ENCODE results near the gene GFI1.
"Not testable (repeated sequence)": the region's sequence is repeated elsewhere in the genome, so short reads cannot be mapped to it uniquely, and the experiment has no call there.

GFI1 gene

DNA sequence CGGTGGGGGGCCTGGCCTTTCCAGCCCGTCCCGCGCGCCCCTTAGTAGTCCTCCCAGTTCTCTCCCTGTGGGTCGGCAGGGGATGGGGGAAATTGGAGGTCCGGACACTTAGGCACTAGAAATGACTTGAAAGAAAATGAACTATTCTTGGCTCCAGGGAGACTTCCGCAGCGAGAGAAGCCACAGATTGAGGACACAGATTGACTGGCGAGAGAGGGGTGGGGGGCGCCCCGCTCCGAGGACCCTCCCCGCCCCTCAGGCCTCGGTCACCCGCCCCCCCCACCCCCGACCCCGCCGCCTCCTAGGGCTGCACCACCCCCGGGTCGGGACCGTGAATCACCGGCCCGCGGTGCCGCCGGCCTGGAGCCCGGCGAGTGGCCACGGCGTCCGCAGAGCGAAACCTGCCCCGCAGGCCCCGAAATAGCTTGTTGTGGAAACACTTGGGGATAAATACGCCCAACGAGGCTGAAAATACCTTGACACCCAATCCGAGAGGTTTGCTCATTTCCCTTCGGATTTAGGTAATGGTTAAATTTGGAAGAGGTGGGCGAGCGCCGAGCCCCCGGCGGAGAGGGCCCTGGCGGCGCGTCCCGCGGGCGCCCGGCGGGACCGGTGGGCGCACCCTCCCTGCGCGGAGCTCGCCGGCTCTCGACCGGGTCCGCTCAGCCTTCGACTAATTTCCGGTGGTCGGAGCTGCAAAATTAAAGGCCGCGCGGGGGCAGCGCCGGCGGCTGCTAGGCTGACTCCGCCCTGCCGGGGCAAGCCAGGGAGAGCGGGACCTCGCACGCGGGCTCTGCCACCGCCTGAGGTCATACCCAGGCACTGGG lies at the start of gene GFI1:
Gene GFI1 (minus strand): TSS at position 675 of the 827 bp plus-strand sequence. CDS start 3,438 bp downstream, outside the sequence.
- DNase-seq (ENCODE audit: low read depth in 2 of 2): peak in 1 of 2 donors; percentile 27

GRCh38 chr1:92532371-92532770 lies 45.6 kb upstream of the GFI1 start:
- DNase-seq (ENCODE audit: low read depth in 2 of 2): not testable (repeated sequence)

DNA sequence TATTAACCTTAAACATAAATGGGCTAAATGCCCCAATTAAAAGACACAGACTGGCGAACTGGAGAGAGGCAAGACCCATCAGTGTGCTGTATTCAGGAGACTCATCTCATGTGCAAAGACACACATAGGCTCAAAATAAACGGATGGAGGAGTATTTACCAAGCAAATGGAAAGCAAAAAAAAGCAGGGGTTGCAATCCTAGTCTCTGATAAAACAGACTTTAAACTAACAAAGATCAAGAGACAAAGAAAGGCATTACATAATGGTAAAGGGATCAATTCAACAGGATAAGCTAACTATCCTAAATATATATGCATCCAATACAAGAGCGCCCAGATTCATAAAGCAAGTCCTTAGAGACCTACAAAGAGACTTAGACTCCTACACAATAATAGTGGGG lies 45.2 kb upstream of the GFI1 start:
- not testable (repeated sequence) for DNase-seq (ENCODE audit: low read depth in 2 of 2)

DNA sequence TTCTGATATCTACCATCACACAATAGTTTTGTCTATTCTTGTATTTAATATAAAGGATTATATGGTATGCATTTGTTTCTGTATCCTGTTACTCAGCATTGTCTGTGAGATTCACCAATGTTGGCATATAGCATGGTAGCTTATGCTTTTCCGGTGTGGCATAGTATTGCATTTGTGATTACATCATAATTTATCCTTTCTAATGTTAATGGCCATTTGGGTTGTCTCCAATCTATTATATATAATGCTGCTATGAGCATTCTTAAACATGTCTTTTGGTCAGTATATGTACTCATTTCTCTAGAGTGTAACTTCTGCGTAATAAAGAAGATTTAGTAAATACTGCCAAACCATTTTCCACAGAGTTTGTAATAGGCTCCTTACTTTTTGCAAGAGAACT lies 40.9 kb upstream of the GFI1 start:
- DNase-seq (ENCODE audit: low read depth in 2 of 2): no peak

DNA sequence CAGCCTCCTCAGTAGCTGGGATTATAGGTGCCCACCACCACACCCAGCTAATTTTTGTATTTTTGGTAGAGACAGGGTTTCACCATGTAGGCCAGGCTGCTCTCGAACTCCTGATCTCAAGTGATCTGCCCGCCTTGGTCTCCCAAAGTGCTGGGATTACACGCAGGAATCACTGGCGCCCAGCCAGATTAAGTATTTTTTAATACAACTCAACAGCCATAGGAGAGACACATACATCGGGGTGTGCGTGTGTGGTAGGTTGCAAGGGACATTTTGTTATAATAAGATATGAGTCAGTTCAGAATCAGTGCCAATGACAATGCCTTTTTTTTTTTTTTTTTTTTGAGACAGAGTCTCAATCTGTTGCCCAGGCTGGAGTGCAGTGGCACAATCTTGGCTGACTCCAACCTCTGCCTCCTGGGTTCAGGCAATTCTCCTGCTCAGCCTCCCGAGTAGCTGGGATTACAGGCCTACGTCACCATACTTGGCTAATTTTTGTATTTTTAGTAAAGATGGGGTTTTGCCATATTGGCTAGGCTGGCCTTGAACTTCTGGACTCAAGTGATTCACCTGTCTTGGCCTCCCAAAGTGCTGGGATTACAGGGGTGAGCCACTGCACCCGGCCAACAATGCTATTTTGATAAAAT lies 38.3 kb upstream of the GFI1 start:
- not testable (repeated sequence) for DNase-seq (ENCODE audit: low read depth in 2 of 2)

DNA sequence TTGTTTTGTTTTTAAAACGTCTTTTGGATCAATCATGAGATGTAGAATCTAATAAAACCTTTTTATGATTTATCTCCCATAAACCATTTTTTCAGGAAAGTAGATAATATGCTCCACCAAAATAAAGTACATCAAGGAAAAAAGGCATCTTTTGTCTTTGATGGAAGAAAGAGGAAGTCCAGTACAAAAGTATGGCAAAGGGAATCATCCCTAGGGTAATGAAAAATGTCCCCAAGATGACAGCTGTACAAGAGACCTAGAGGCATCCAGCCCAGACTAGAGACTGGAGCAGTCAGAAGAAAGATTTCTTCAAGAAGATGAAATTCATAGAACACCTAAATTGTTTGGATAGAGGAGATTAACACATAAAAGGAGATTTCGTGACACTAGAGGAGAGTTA lies 32.3 kb upstream of the GFI1 start:
- no peak for DNase-seq (ENCODE audit: low read depth in 2 of 2)

- no peak for DNase-seq (ENCODE audit: low read depth in 2 of 2)
Measured at GRCh38 chr1:92516574-92516973, 29.8 kb upstream of the GFI1 start.

- DNase-seq (ENCODE audit: low read depth in 2 of 2): no peak
Measured at GRCh38 chr1:92515796-92516201, 29.1 kb upstream of the GFI1 start.

DNA sequence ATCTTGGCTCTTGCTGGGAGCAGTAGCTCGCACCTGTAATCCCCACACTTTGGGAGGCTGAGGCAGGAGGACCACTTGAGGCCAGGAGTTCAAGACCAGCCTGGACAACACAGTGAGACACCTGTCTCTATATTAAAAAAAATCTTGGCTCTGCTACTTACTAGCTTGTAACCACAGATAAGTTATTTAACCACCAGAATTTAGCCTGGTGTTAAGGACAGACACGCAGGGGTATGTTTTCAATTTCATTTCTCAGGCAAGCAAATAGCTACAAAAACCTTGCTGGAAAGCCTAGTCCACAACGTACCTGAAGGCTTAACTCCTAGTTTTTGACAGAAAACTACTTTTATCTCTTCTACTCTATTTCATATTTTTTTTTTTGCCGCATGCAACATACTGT lies 24.8 kb upstream of the GFI1 start:
- DNase-seq (ENCODE audit: low read depth in 2 of 2): no peak

DNA sequence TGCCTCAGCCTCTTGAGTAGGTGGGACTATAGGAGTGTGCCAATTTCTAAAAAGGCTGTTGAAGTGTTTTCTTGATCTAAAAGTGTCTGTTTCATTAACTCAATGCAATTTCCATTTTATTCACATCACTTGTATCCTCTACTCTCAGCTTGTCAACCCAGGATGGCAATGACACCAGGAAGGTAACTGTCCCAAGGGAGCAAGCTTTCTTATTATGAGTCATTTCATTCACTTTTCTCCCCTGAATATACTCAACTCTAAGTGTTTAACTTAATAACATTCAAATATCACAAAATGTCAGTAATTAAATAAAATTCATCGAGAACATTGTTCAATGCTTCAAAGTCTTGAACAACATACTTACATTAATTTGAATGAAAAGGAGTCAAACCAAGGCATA lies 22.9 kb upstream of the GFI1 start:
- DNase-seq (ENCODE audit: low read depth in 2 of 2): no peak

DNA sequence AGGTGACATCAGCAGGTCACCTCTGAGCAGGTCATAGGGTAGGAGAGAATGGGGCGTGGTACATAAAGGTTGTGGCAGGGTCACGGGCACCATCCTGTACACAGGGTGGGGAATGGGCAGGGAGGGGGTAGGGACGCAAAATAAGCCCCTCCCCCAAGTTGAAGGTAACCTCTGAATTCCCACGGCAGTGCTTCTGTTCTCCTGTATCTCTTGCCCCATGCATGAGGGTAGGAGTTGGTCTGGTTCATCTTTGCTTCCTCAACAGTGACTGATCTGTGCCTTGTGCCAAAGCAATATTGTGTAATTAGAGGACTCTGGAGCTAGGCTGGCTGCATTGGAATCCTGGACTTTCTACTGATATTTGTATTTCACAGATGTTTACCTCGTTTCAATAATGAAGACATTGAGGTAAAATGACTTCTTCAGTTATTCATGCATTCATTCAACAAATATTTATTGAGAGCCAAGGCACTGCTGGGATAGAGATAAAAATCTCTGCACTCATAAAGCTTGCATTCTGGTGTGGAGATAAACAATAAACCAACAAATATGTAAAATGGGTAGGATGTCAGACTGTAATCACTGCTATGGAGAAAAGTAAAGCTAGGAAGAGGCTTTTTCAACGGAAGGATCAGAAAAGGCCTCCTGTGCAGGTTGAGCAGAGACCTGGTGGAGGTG lies 18.4 kb upstream of the GFI1 start:
- DNase-seq (ENCODE audit: low read depth in 2 of 2): no peak

- DNase-seq (ENCODE audit: low read depth in 2 of 2): no peak
Measured at GRCh38 chr1:92504291-92505014, 17.7 kb upstream of the GFI1 start.

- DNase-seq (ENCODE audit: low read depth in 2 of 2): no peak
Measured at GRCh38 chr1:92503926-92504285, 17.2 kb upstream of the GFI1 start.

GRCh38 chr1:92503043-92503925 lies 16.6 kb upstream of the GFI1 start:
- no peak for DNase-seq (ENCODE audit: low read depth in 2 of 2)

GRCh38 chr1:92502247-92502646 lies 15.5 kb upstream of the GFI1 start:
- no peak for DNase-seq (ENCODE audit: low read depth in 2 of 2)

GRCh38 chr1:92500552-92500951 lies 13.8 kb upstream of the GFI1 start:
- DNase-seq (ENCODE audit: low read depth in 2 of 2): no peak

GRCh38 chr1:92495392-92496063 lies 8.8 kb upstream of the GFI1 start:
- DNase-seq (ENCODE audit: low read depth in 2 of 2): no peak

GRCh38 chr1:92494485-92495141 lies 7.9 kb upstream of the GFI1 start:
- no peak for DNase-seq (ENCODE audit: low read depth in 2 of 2)

DNA sequence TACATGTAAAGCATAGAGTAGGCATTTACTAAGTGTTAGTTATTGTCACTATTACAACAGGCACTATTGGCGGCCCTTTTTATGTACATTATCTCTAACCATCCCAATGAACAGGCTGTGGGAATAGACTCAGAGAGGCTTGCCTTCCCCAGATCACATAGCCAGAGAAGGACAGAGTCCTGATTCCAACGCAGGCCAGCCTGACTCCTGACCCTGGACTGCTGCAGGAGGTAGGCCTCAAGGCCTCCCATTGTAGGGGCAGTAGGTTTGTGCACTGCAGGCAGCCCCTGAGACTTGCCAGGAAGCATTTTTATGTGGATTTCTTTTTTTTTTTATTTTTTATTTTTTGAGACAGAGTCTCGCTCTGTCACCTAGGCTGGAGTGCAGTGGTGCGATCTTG lies 6.4 kb upstream of the GFI1 start:
- DNase-seq (ENCODE audit: low read depth in 2 of 2): no peak

- no peak for DNase-seq (ENCODE audit: low read depth in 2 of 2)
Measured at GRCh38 chr1:92488832-92489231, 2.1 kb upstream of the GFI1 start.

Measured in stimulated activated CD4-positive, alpha-beta T cell treated with anti-CD3 and anti-CD28 coated beads, Interleukin-1b, Interleukin-23, amount 100 ng/mL, for 1 hour (primary cell).